GM19395 (cell line): ENCODE measurements around the gene CYP4F22.
"Not testable (repeated sequence)": the region's sequence is repeated elsewhere in the genome, so short reads cannot be mapped to it uniquely, and the experiment has no call there.

ENCODE experiments used
- ATAC-seq: cut with Tn5 transposase; IDR thresholded peaks from one replicate; pipeline ENCODE4 v1.9.1; 2021; ENCODE audit warnings: mild to moderate bottlenecking, moderate library complexity; ENCODE audit not compliant: unreplicated experiment

The CYP4F22 gene

GRCh38 chr19:15564534-15565168, 56.3 kb downstream of the CYP4F22 start:
- ATAC-seq, result no peak

GRCh38 chr19:15570420-15570819, 62.1 kb downstream of the CYP4F22 start:
- ATAC-seq, result no peak

DNA sequence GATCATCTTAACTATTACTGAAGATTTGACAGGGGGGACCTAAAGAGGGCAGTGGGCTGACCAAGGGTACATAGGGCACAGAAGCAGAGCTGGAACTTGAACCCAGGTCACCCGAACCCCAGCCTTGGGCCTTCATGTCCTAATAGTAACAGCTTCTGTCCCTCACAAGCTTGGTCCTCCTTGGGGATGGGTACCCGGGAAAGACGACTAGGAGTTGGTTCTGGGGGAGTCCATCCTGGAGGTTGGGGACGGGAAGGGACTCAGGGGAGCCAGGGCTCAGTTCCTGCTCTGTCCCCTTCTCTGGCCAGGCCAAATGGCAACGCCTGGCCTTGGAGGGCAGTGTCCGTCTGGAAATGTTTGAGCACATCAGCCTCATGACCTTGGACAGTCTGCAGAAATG, 67.1 kb downstream of the CYP4F22 start:
- ATAC-seq, result no peak

GRCh38 chr19:15576526-15577156, 68.3 kb downstream of the CYP4F22 start:
- ATAC-seq, result no peak

GRCh38 chr19:15577184-15577771, 69.0 kb downstream of the CYP4F22 start:
- no peak for ATAC-seq

DNA sequence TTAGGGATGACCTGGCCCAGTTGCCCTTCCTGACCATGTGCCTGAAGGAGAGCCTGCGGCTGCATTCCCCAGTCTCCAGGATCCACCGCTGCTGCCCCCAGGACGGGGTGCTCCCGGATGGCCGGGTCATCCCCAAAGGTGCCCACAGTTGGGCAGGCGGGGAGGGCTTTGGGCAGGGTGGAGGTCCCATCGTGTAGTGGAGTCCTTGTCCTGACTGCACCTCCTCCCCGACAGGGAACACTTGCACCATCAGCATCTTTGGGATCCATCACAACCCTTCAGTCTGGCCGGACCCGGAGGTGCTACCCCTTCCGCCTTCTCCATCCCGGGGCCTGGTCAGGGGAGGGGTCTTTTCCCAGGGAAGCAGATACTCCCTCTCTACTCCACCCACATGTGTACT, 75.0 kb downstream of the CYP4F22 start:
- no peak for ATAC-seq

- no peak for ATAC-seq
Observed at GRCh38 chr19:15584095-15584494, 75.8 kb downstream of the CYP4F22 start.

DNA sequence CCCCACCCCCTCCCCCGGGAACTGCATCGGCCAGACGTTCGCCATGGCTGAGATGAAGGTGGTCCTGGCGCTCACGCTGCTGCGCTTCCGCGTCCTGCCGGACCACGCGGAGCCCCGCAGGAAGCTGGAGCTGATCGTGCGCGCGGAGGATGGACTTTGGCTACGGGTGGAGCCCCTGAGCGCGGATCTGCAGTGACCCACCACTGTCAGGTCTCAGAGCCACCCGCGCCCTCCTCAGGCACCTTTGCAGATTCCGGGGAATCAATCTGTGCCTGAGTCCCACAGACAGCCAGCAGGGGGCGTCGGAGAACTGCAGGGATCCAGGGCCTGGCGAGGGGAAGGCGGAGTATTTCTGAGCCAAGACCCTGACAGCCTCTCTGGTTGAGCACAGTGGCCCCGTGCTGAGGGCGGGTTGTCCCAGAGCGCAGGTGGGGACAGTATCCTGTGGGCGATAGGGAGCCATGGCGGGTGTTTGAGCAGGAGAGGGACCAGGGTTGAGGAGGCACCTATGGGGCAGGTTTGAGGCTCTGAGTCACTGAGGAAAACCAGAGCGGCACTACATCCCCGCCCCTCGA, 76.3 kb downstream of the CYP4F22 start:
- no peak for ATAC-seq

- ATAC-seq, result no peak
Observed at GRCh38 chr19:15587663-15588062, 79.3 kb downstream of the CYP4F22 start.

DNA sequence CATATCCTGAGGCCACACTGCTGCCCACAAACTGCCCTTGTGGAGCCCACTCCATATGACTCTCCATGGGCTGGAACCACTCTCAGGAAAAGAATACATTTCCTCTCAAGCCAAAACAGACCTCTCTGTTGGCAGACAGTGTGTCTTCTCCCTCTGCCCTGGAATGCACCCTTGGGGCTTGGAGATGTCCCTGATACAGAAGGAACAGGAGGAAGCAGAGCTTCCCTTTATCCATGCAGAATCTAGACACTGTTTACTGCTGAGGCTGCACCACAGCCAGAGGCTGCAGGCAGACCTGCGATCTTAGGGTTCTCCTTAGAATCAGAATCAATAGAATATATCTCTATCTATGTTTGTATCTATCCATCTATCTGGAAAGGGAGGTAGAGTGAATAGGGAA, 79.9 kb downstream of the CYP4F22 start:
- no peak for ATAC-seq

- ATAC-seq, result no peak
Observed at GRCh38 chr19:15589760-15590451, 81.6 kb downstream of the CYP4F22 start.

GRCh38 chr19:15591796-15592195, 83.5 kb downstream of the CYP4F22 start:
- no peak for ATAC-seq

DNA sequence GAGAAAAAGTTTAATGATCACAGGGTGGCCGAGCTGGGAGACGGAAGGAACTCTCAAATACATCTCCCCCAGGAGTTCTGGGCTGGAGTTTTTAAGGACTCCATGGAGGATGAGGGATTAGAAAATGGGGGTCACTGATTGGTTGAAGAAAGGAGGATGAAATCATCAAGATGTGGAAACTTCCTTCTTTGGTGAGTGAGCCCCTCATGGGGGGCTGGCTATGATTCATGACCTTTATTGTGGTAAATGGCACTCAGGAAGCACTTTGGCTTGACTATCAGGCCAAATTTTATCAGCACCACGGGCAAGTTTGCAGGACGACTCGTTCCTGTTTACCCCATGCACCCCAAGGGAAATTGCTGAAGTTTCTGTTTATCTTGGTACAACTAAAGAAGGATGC, 84.2 kb downstream of the CYP4F22 start:
- ATAC-seq, result not testable (repeated sequence)

- not testable (repeated sequence) for ATAC-seq
Observed at GRCh38 chr19:15593766-15594165, 85.4 kb downstream of the CYP4F22 start.

GRCh38 chr19:15595069-15595468, 86.7 kb downstream of the CYP4F22 start:
- ATAC-seq, result no peak
